H1 (cell line): ENCODE measurements around the gene MLYCD. TPM values are rescaled to one million over a fixed set of nuclear protein-coding genes. Genes with fewer than 3 reads are reported as not detected.

Experiments
- CTCF ChIA-PET: fragments of 300-600 bp; sonication (Branson Sonifier 250); formaldehyde crosslinking; loops from one replicate; lab custom pipeline; 2021; ENCODE audit not compliant: partially characterized antibody; lab: Charles Lee
- POLR2A ChIA-PET: fragments of 300-600 bp; sonication (Branson Sonifier 250); formaldehyde crosslinking; loops from one replicate; lab custom pipeline; 2021; ENCODE audit warnings: inconsistent platforms; ENCODE audit not compliant: partially characterized antibody; lab: Charles Lee
- DNase-seq, 2 experiments: peaks; one replicate each; pipeline versions ENCODE4 v3.0.0 to v3.0.0-alpha.2; 2010 to 2022; ENCODE audit warnings: low spot score in 2 of 2, low read depth in 1 of 2, mixed read lengths in 1 of 2
- FAIRE-seq: peaks from 2 replicates; lab custom pipeline; 2011; peaks lifted over from hg19 to GRCh38; lab: Jason Lieb, UNC
- H2AFZ ChIP-seq: 2 replicates; pipeline ENCODE4 v1.8.1; 2012; ENCODE audit warnings: low read length, inconsistent platforms
- H2AK5ac ChIP-seq: 2 replicates; pipeline ENCODE4 v1.6.1; 2013; ENCODE audit warnings: low read depth, low read length
- H2BK120ac ChIP-seq: replicated peaks from 2 replicates; pipeline ENCODE3; 2013; ENCODE audit warnings: low read depth, low read length, inconsistent platforms
- H2BK12ac ChIP-seq: 2 replicates; pipeline ENCODE4 v1.6.1; 2013; ENCODE audit warnings: low read depth, low read length
- H2BK15ac ChIP-seq: 2 replicates; pipeline ENCODE4 v1.6.1; 2013; ENCODE audit warnings: low read length
- H2BK20ac ChIP-seq: 2 replicates; pipeline ENCODE4 v1.6.1; 2013; ENCODE audit warnings: low read length
- H2BK5ac ChIP-seq: 2 replicates; pipeline ENCODE4 v1.6.1; 2013; ENCODE audit warnings: low read depth, low read length
- H3K14ac ChIP-seq: 2 replicates; pipeline ENCODE4 v1.6.1; 2013; ENCODE audit warnings: inconsistent platforms; ENCODE audit not compliant: insufficient read length
- H3K18ac ChIP-seq: 2 replicates; pipeline ENCODE4 v1.6.1; 2013; ENCODE audit warnings: low read length; ENCODE audit errors: extremely low read depth
- H3K23ac ChIP-seq: 2 replicates; pipeline ENCODE4 v1.6.1; 2013; ENCODE audit warnings: inconsistent platforms; ENCODE audit not compliant: insufficient read length
- H3K23me2 ChIP-seq: 2 replicates; pipeline ENCODE4 v1.6.1; 2013; ENCODE audit warnings: low read depth, low read length
- H3K27ac ChIP-seq: 2 replicates; pipeline ENCODE4 v1.6.1; 2011; ENCODE audit warnings: low read depth, low read length, inconsistent platforms
- H3K27me3 ChIP-seq, 4 experiments: replicated peaks in 1 of 4; 1 replicate in 1 of 4; 2 replicates in 3 of 4; pipeline versions ENCODE4 v1.6.1 to v1.8.1; 2011 to 2013; ENCODE audit warnings: low read length in 3 of 4, mild to moderate bottlenecking in 3 of 4, inconsistent platforms in 2 of 4, mixed read lengths in 2 of 4, moderate library complexity in 1 of 4; ENCODE audit not compliant: control insufficient read depth in 3 of 4, insufficient read depth in 3 of 4; ENCODE audit errors: extremely low read depth in 1 of 4
- H3K36me3 ChIP-seq, 4 experiments: 2 replicates each; pipeline versions ENCODE4 v1.6.1 to v1.8.1; 2011 to 2013; ENCODE audit warnings: mild to moderate bottlenecking in 4 of 4, low read length in 3 of 4, moderate library complexity in 2 of 4, control low read depth in 1 of 4, inconsistent platforms in 1 of 4; ENCODE audit not compliant: insufficient read depth in 4 of 4, control insufficient read depth in 2 of 4
- H3K4ac ChIP-seq: replicated peaks from 2 replicates; pipeline ENCODE3; 2013; ENCODE audit warnings: low read length, low read depth, mixed read lengths, inconsistent platforms; ENCODE audit not compliant: insufficient read length
- H3K4me1 ChIP-seq, 4 experiments: replicated peaks in 1 of 4; 1 replicate in 1 of 4; 2 replicates in 3 of 4; pipeline versions ENCODE4 v1.6.1 to v1.8.1; 2011 to 2013; ENCODE audit warnings: low read length in 3 of 4, inconsistent platforms in 2 of 4, mixed read lengths in 1 of 4; ENCODE audit not compliant: insufficient read depth in 4 of 4, control insufficient read depth in 3 of 4
- H3K4me2 ChIP-seq, 2 experiments: 2 replicates each; pipeline versions ENCODE4 v1.6.1 to v1.8.1; 2011 to 2013; ENCODE audit warnings: low read depth in 2 of 2, low read length in 2 of 2, control low read depth in 1 of 2, inconsistent platforms in 1 of 2, mild to moderate bottlenecking in 1 of 2; ENCODE audit not compliant: insufficient read depth in 1 of 2
- H3K4me3 ChIP-seq, 4 experiments: fragments of 200-600, 300-600 bp in 1 of 4; sonication (generic), shearing (Covaris generic), sonication (Bioruptor Twin) in 1 of 4; 2 replicates each; pipeline versions ENCODE4 v1.5.1 to v1.8.1; 2011 to 2016; ENCODE audit warnings: low read length in 4 of 4, low read depth in 3 of 4, control low read depth in 2 of 4, inconsistent platforms in 2 of 4, mild to moderate bottlenecking in 2 of 4, mixed read lengths in 1 of 4, moderate library complexity in 1 of 4; ENCODE audit not compliant: insufficient read depth in 2 of 4; ENCODE audit errors: extremely low read depth in 1 of 4
- H3K56ac ChIP-seq: replicated peaks from 2 replicates; pipeline ENCODE3; 2013; ENCODE audit warnings: low read depth, mild to moderate bottlenecking, mixed read lengths, low read length, inconsistent platforms; ENCODE audit not compliant: insufficient read length
- H3K79me1 ChIP-seq: 2 replicates; pipeline ENCODE4 v1.6.1; 2013; ENCODE audit warnings: low read depth, low read length, control low read depth
- H3K79me2 ChIP-seq, 2 experiments: 2 replicates each; pipeline versions ENCODE4 v1.6.1 to v1.8.1; 2012 to 2013; ENCODE audit warnings: low read length in 2 of 2, mild to moderate bottlenecking in 2 of 2, inconsistent platforms in 1 of 2; ENCODE audit not compliant: insufficient read depth in 2 of 2, control insufficient read depth in 1 of 2
- H3K9ac ChIP-seq, 4 experiments: replicated peaks in 1 of 4; 1 replicate in 1 of 4; 2 replicates in 3 of 4; pipeline versions ENCODE4 v1.6.1 to v1.8.1; 2011 to 2013; ENCODE audit warnings: low read depth in 3 of 4, low read length in 3 of 4, control low read depth in 2 of 4, mild to moderate bottlenecking in 2 of 4, moderate library complexity in 2 of 4, inconsistent platforms in 1 of 4; ENCODE audit errors: extremely low read depth in 1 of 4
- H3K9me3 ChIP-seq, 2 experiments: 2 replicates each; pipeline versions ENCODE4 v1.6.1 to v1.8.1; 2012 to 2013; ENCODE audit warnings: mild to moderate bottlenecking in 2 of 2, moderate library complexity in 2 of 2, control low read depth in 1 of 2, inconsistent platforms in 1 of 2, low read depth in 1 of 2, low read length in 1 of 2, mixed read lengths in 1 of 2; ENCODE audit not compliant: insufficient read depth in 2 of 2
- H4K20me1 ChIP-seq, 2 experiments: replicated peaks in 1 of 2; 2 replicates each; pipeline versions ENCODE3 to v1.8.1; 2011 to 2013; ENCODE audit warnings: inconsistent platforms in 2 of 2, low read length in 2 of 2, mild to moderate bottlenecking in 1 of 2; ENCODE audit not compliant: insufficient read depth in 2 of 2, control insufficient read depth in 1 of 2
- H4K5ac ChIP-seq: 2 replicates; pipeline ENCODE4 v1.6.1; 2013; ENCODE audit warnings: low read length, low read depth, mixed read lengths, inconsistent platforms; ENCODE audit not compliant: insufficient read length
- H4K8ac ChIP-seq: 2 replicates; pipeline ENCODE4 v1.8.0; 2013; ENCODE audit warnings: mild to moderate bottlenecking, moderate library complexity, low read length, inconsistent platforms; ENCODE audit not compliant: insufficient read depth; ENCODE audit errors: extremely low read depth
- H4K91ac ChIP-seq: replicated peaks from 2 replicates; pipeline ENCODE3; 2013; ENCODE audit warnings: low read length, mixed read lengths, inconsistent platforms; ENCODE audit not compliant: insufficient read length
- CTBP2 ChIP-seq: IDR thresholded peaks from 2 replicates; pipeline ENCODE4 v1.7.0; 2011; ENCODE audit warnings: borderline replicate concordance, mild to moderate bottlenecking, moderate library complexity, mixed read lengths, low read length; ENCODE audit not compliant: insufficient read depth, insufficient read length
- GTF2F1 ChIP-seq: IDR thresholded peaks from 2 replicates; pipeline ENCODE4 v1.6.1; 2012; ENCODE audit warnings: low read depth, low read length, improper control_type of control experiment, borderline replicate concordance
- RBBP5 ChIP-seq: IDR thresholded peaks from 2 replicates; pipeline ENCODE4 v1.7.1; 2012; ENCODE audit warnings: low read depth, mild to moderate bottlenecking, inconsistent platforms, low read length, moderate library complexity, borderline replicate concordance
- SIN3A ChIP-seq, 2 experiments: IDR thresholded peaks in 1 of 2; conservative IDR thresholded peaks in 1 of 2; 2 replicates each; pipeline ENCODE4 v1.6.1; 2011 to 2012; ENCODE audit warnings: low read length in 2 of 2, improper control_type of control experiment in 1 of 2, low read depth in 1 of 2, mild to moderate bottlenecking in 1 of 2
- WGBS, 2 experiments: shearing (Covaris generic) in 1 of 2; methylation state at CpG; one replicate each; pipeline versions ENCODE4 v1.1.6 to v1.1.7; 2013 to 2015; ENCODE audit warnings: low lambda C conversion rate in 2 of 2, mixed read lengths in 2 of 2, inconsistent platforms in 1 of 2, low coverage in 1 of 2, missing lambda C conversion rate in 1 of 2; ENCODE audit not compliant: insufficient replicate concordance in 2 of 2, insufficient coverage in 1 of 2, insufficient read length in 1 of 2; ENCODE audit errors: extremely low coverage in 1 of 2, missing lambda C conversion rate in 1 of 2; 5-methylcytosine and 5-hydroxymethylcytosine counted together
- polyA plus RNA-seq, 7 experiments: library from polyadenylated mRNA; depleted of rRNA in 3 of 7; stranded (reverse) in 5 of 7; unstranded in 2 of 7; fragments of >200 nt in 5 of 7; fragments of 200-250 nt in 2 of 7; gene quantifications; 1 replicate in 5 of 7; 2 replicates in 1 of 7; 4 replicates in 1 of 7; pipeline versions ENCODE4 v1.2.1 to v1.2.3, GENCODE V29; 2011 to 2013; ENCODE audit warnings: missing spikeins in 2 of 7, mixed read lengths in 2 of 7
- total RNA-seq: library from RNA; stranded (reverse); fragmentation: NEBNext Ultra II Directional; extraction: Animal tissue kit (Norgen Biotek cat#: 25700); gene quantifications from 2 replicates; pipeline ENCODE4 v1.2.1, GENCODE V29; 2021

MLYCD gene
- total and polyA plus RNA-seq, 2 of the 8 experiments (the other 6 are each of a cell fraction or from before 2014, with no cell fraction given): 3.7 to 7.0 TPM

DNA sequence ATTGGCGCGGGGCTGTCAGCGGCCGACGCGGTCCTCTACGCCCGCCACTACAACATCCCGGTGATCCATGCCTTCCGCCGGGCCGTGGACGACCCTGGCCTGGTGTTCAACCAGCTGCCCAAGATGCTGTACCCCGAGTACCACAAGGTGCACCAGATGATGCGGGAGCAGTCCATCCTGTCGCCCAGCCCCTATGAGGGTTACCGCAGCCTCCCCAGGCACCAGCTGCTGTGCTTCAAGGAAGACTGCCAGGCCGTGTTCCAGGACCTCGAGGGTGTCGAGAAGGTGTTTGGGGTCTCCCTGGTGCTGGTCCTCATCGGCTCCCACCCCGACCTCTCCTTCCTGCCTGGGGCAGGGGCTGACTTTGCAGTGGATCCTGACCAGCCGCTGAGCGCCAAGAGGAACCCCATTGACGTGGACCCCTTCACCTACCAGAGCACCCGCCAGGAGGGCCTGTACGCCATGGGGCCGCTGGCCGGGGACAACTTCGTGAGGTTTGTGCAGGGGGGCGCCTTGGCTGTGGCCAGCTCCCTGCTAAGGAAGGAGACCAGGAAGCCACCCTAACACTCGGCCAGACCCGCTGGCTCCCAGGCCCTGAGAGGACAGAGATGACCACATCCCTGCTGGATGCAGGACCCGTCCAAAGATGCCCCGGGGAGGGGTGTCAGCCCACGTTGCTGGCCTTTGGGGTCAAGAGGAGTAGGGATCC is 66.7 kb downstream of the MLYCD start:
- H4K8ac ChIP-seq: no peak overlapping the region; the same call in 1 of the 2 replicates
- no peak overlapping the region for H2BK12ac ChIP-seq
- no peak overlapping the region for H2BK15ac ChIP-seq
- H3K4me2 ChIP-seq: no peak overlapping the region
- H3K79me1 ChIP-seq: no peaks in the 10 kb centered on the region
- H2BK120ac ChIP-seq: no peak overlapping the region
- H3K14ac ChIP-seq: no peak overlapping the region
- CTCF ChIA-PET: interaction anchor here (1.1 to 16.0 kb wide), 6 partner anchors 10 to 95 kb away, joined by 3 to 366 read pairs (median 28); partner anchors contain the start of gene SLC38A8
- no peak overlapping the region for H2BK5ac ChIP-seq
- WGBS, 2 experiments: 89% methylated on average over 35 of the region's 36 CpGs; no CpG with 5 or more reads in 1 of the 2 experiments
- no peak for FAIRE-seq
- no peak overlapping the region for H2BK20ac ChIP-seq
- no peak overlapping the region for H4K5ac ChIP-seq
- peaks cover 11% of the 10 kb centered on the region; the same call in 1 of the 2 replicates for H3K23me2 ChIP-seq
- no peak overlapping the region for H2AFZ ChIP-seq
- H3K4me3 ChIP-seq: no peak overlapping the region
- H4K20me1 ChIP-seq: peaks cover 0 to 3% of the 10 kb centered on the region in 2 experiments
- no peaks in the 10 kb centered on the region for H3K79me2 ChIP-seq
- H3K18ac ChIP-seq: no peak overlapping the region
- no peak overlapping the region for H3K9ac ChIP-seq
- no peak overlapping the region for H3K56ac ChIP-seq
- no peaks in the 10 kb centered on the region for H3K36me3 ChIP-seq
- no peak overlapping the region for H3K23ac ChIP-seq
- TF ChIP-seq SIN3A (conservative IDR thresholded peaks at IDR 0.05 in 1 of 2, IDR thresholded peaks at IDR 0.05 in 1 of 2; ENCODE audit: low read depth in 1 of 2, low read length in 2 of 2) (no peak), RBBP5 (no peak), CTBP2 (no peak), GTF2F1 (no peak)
- TF ChIP-seq, all 59 proteins: peak for 0
- H4K91ac ChIP-seq: no peak overlapping the region
- no peaks in the 10 kb centered on the region for H3K9me3 ChIP-seq
- H3K4me1 ChIP-seq: peaks cover 0 to 11% (median 7%) of the 10 kb centered on the region in 4 experiments; a peak in 6 of 7 replicates
- no peak for DNase-seq
- H3K27ac ChIP-seq: no peak overlapping the region
- POLR2A ChIA-PET: interaction anchor here (1.3 kb wide), 1 partner anchor 77 kb away, joined by 3 read pairs; the partner anchor contains the start of gene SLC38A8
- H2AK5ac ChIP-seq: no peak overlapping the region
- H3K27me3 ChIP-seq: peaks cover 0 to 13% (median 9%) of the 10 kb centered on the region in 4 experiments; a peak in 6 of 7 replicates
- H3K4ac ChIP-seq: no peak overlapping the region
